Type B pancreatic cell (in vitro differentiated cells): ENCODE measurements around the gene CT47A1. TPM values are rescaled to one million over a fixed set of nuclear protein-coding genes. Genes with fewer than 3 reads are reported as not detected.
"Not testable (repeated sequence)": the region's sequence is repeated elsewhere in the genome, so short reads cannot be mapped to it uniquely, and the experiment has no call there.

Source experiments
- DNase-seq: peaks from one replicate; pipeline ENCODE4 v3.0.0; 2021; ENCODE audit warnings: mixed read lengths; ENCODE audit not compliant: unreplicated experiment; ENCODE audit errors: extremely low spot score
- H3K27ac Mint-ChIP-seq: 2 replicates; pipeline ENCODE4 v1.8.0; 2021; ENCODE audit warnings: mild to moderate bottlenecking, mixed read lengths
- H3K27me3 Mint-ChIP-seq: 2 replicates; pipeline ENCODE4 v1.8.0; 2021; ENCODE audit warnings: mixed read lengths
- H3K36me3 Mint-ChIP-seq: 2 replicates; pipeline ENCODE4 v1.8.0; 2021; ENCODE audit warnings: mixed read lengths
- H3K4me1 Mint-ChIP-seq: one replicate; pipeline ENCODE4 v1.8.0; 2021; ENCODE audit warnings: mixed read lengths; ENCODE audit not compliant: unreplicated experiment
- H3K4me3 Mint-ChIP-seq: 2 replicates; pipeline ENCODE4 v1.8.0; 2021; ENCODE audit warnings: mild to moderate bottlenecking, mixed read lengths
- H3K9me3 Mint-ChIP-seq: 2 replicates; pipeline ENCODE4 v1.8.0; 2021; ENCODE audit warnings: mixed read lengths
- total RNA-seq: library from RNA; stranded (reverse); gene quantifications from 2 replicates; pipeline ENCODE4 v1.2.1, GENCODE V29; 2021; ENCODE audit warnings: low replicate concordance
- TF ChIP-seq, protein P1 (sequence below): fragments of 200-600 bp; sonication (generic); conservative IDR thresholded peaks from 2 replicates; pipeline ENCODE4 v1.5.0; 2021; ENCODE audit warnings: antibody characterized with exemption, mild to moderate bottlenecking

Gene CT47A1
- total RNA-seq, 1 donor from 2014 or later, result not detected

DNA sequence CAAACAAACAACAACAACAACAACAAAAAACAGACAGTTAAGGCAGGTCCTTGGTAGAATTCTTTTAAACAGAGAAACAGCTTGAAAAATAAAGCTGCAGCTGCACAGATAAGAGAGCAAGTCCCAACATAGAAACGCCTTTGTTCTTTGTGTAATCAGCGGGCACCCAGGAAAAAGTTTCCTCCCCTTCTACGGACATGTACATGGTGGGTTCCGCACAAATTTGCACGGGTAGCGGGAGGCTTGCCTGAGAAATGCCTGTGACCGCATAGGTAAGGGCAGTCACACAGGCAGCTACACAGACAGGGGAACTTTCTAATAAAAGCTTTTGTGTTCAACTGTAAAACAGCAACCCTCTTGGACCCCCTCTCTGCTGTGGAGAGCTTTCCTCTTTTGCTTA lies 25.7 kb upstream of the CT47A1 start:
- TF ChIP-seq, protein P1, sequence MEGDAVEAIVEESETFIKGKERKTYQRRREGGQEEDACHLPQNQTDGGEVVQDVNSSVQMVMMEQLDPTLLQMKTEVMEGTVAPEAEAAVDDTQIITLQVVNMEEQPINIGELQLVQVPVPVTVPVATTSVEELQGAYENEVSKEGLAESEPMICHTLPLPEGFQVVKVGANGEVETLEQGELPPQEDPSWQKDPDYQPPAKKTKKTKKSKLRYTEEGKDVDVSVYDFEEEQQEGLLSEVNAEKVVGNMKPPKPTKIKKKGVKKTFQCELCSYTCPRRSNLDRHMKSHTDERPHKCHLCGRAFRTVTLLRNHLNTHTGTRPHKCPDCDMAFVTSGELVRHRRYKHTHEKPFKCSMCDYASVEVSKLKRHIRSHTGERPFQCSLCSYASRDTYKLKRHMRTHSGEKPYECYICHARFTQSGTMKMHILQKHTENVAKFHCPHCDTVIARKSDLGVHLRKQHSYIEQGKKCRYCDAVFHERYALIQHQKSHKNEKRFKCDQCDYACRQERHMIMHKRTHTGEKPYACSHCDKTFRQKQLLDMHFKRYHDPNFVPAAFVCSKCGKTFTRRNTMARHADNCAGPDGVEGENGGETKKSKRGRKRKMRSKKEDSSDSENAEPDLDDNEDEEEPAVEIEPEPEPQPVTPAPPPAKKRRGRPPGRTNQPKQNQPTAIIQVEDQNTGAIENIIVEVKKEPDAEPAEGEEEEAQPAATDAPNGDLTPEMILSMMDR, result no peak
- Mint-ChIP-seq H3K27ac (no peak overlapping the region), H3K9me3 (peaks cover 6% of the 10 kb centered on the region), H3K4me3 (no peak overlapping the region), H3K36me3 (no peaks in the 10 kb centered on the region), H3K27me3 (no peaks in the 10 kb centered on the region), H3K4me1 (no peaks in the 10 kb centered on the region)
- no peak for DNase-seq

DNA sequence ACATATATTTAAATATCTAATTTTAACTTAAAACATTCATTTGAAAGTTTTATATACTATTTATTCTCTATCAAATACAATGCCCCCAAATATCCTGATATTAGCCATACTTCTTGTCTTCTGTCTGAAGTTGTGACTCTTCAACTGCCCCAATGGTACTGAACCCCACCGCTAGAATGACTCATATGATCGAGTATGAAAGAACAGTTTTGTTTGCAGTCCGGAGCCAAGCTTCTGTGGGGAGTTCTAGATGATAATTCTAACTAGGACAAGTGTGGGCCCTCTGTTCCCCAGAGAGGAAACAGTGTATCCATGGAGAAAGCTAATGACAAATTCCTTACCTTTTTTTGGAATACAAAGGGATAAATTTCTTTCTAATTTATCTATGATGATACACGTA lies 24.7 kb upstream of the CT47A1 start:
- no peaks in the 10 kb centered on the region for H3K4me1 Mint-ChIP-seq
- no peak overlapping the region for H3K4me3 Mint-ChIP-seq
- no peak for DNase-seq
- no peaks in the 10 kb centered on the region for H3K27me3 Mint-ChIP-seq
- no peaks in the 10 kb centered on the region for H3K36me3 Mint-ChIP-seq
- H3K27ac Mint-ChIP-seq, result no peak overlapping the region
- TF ChIP-seq, protein P1, result no peak
- H3K9me3 Mint-ChIP-seq, result peaks cover 6% of the 10 kb centered on the region

DNA sequence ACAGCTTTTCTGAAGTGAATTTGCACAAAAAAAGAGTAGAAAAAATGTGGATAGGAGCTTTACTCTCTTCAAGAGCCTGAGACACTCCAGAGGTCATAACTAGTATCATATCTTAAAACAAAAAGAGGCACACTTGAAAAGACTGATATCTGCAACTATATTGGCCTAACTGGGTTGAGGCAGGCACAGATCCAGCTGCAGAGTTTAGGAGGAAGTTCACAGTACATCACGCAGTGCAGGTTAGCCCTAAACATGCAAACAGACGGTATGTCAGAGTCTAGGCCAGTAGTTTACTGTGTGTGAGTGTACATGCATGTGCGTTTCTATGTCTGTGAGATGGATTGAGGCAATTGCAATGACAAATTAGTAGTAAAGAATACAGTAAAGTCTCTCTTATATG lies 24.2 kb upstream of the CT47A1 start:
- DNase-seq, result no peak
- Mint-ChIP-seq H3K9me3 (peaks cover 6% of the 10 kb centered on the region), H3K4me1 (no peaks in the 10 kb centered on the region), H3K36me3 (no peaks in the 10 kb centered on the region), H3K27me3 (no peaks in the 10 kb centered on the region), H3K27ac (no peak overlapping the region), H3K4me3 (no peak overlapping the region)
- TF ChIP-seq, protein P1, result no peak

DNA sequence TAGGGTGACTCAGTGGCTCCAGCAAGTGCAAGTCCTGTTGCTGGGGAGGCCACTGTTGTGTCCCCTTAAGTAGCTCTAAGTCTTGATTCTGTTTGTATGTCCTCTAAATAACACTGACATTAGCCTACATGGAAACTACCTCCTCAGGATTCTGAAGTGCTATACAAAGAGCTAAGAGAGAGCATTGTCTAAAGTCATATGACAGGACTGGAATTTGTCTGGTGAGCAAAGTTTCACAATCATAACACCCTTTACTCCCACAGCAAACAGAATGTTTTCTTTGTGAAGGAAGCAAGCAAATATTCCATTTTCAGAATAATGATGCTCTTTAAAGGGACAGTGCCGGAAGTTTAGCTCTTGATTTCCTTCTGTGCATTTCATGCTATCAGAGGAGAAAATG lies 23.4 kb upstream of the CT47A1 start:
- H3K4me3 Mint-ChIP-seq, result no peak overlapping the region
- no peaks in the 10 kb centered on the region for H3K36me3 Mint-ChIP-seq
- H3K9me3 Mint-ChIP-seq, result peaks cover 2% of the 10 kb centered on the region
- H3K27me3 Mint-ChIP-seq, result no peaks in the 10 kb centered on the region
- TF ChIP-seq, protein P1, result no peak
- H3K4me1 Mint-ChIP-seq, result no peaks in the 10 kb centered on the region
- H3K27ac Mint-ChIP-seq, result no peak overlapping the region
- no peak for DNase-seq

DNA sequence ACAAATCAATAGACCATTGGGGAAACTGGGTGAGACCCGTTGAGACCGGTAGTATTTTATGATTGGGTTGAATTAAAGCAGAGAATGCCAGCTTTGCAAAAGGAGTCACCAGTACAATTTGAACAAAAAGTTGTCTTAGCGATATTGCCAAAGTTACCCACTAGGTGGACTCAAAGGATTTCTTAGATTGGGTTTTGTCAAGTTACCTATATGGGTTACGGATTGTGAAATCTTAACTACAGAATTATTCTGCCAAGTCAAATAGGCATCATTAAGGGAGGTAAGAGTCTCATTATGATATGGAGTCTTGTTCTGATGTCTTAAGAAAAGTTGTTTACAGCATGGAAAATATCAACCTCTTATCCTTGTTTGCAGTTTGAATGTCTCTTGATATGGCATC lies 15.0 kb upstream of the CT47A1 start:
- no peaks in the 10 kb centered on the region for H3K36me3 Mint-ChIP-seq
- no peak overlapping the region for H3K4me3 Mint-ChIP-seq
- no peaks in the 10 kb centered on the region for H3K27me3 Mint-ChIP-seq
- H3K4me1 Mint-ChIP-seq, result no peaks in the 10 kb centered on the region
- DNase-seq, result no peak
- H3K27ac Mint-ChIP-seq, result no peak overlapping the region
- TF ChIP-seq, protein P1, result peak; percentile 60
- H3K9me3 Mint-ChIP-seq, result no peaks in the 10 kb centered on the region

DNA sequence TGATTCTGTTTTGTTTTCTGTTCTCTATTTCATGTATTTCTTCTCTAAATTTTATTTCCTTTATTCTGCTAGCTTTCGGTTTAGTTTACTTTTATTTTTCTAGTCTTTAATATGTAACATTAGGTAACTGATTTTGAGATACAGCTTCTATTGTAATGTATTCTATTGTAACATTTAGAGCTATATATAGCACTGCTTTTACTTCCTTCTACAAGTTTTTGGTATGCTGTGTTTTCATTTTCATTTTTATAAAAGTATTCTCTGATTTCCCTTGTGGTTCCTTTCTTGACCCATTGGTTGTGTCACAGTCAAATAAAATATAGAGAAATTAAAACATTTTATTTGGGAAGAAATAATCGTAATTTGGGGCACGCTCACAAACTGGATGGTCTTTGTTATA lies 13.9 kb upstream of the CT47A1 start:
- H3K27ac Mint-ChIP-seq, result no peak overlapping the region
- TF ChIP-seq, protein P1, result no peak
- H3K4me3 Mint-ChIP-seq, result no peak overlapping the region
- H3K4me1 Mint-ChIP-seq, result no peaks in the 10 kb centered on the region
- no peaks in the 10 kb centered on the region for H3K9me3 Mint-ChIP-seq
- no peaks in the 10 kb centered on the region for H3K27me3 Mint-ChIP-seq
- no peak for DNase-seq
- H3K36me3 Mint-ChIP-seq, result no peaks in the 10 kb centered on the region

DNA sequence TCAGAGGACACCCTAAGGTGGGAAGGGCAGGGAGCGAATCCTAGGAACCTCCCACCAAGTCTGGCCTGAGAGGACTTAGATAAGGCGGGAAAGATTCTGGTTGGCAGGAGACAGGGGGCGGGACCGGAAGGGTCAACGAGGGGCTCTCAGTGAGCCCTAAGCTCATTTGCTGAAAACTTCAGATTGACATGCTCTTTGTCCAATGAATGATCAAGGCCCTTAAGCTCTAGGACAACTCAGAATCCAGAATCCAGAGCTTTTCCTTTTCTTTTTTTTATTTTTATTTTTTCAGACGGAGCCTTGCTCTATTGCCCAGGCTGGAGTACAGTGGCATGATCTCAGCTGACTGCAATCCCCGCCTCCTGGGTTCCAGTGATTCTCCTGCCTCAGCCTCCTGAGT lies 29.1 kb downstream of the CT47A1 start, which contains the start of gene CT47A7:
Gene CT47A7 (minus strand): TSS at position 101 of the 400 bp plus-strand sequence. CDS start 255 bp downstream, outside the sequence.
- not testable (repeated sequence) for H3K4me3 Mint-ChIP-seq, H3K4me1 Mint-ChIP-seq, H3K9me3 Mint-ChIP-seq, H3K36me3 Mint-ChIP-seq, H3K27ac Mint-ChIP-seq, DNase-seq, H3K27me3 Mint-ChIP-seq
